HCT116 (cell line): ENCODE data around the gene GGA1. TPM values are rescaled to one million over a fixed set of nuclear protein-coding genes. Genes with fewer than 3 reads are reported as not detected.

Experiments
- ATAC-seq: fragments of 200-7000 bp; cut with Tn5 transposase; 2 replicates; pipeline ENCODE4 v1.9.1; 2020; ENCODE audit warnings: mild to moderate bottlenecking, moderate library complexity
- BruUV-seq: library from RNA; stranded (reverse); fragments of 400-500 nt; replicated peaks from 2 replicates; lab custom pipeline; 2021; lab: Mats Ljungman, UMichigan
- CTCF ChIA-PET: fragments of 300-600 bp; sonication (Branson Sonifier 250); formaldehyde crosslinking; loops from one replicate; lab custom pipeline; 2021; ENCODE audit warnings: antibody characterized with exemption; lab: Charles Lee
- POLR2A ChIA-PET: fragments of 300-600, 350-600 bp; sonication (Branson Sonifier 250); formaldehyde crosslinking; loops from one replicate; lab custom pipeline; 2021; ENCODE audit warnings: antibody characterized with exemption; lab: Charles Lee
- RAD21 ChIA-PET, 2 experiments: fragments of 300-600 bp; sonication (Branson Sonifier 250); formaldehyde crosslinking; loops; one replicate each; lab custom pipeline; 2023; ENCODE audit warnings: low total read pairs in 2 of 2; ENCODE audit not compliant: uncharacterized antibody in 2 of 2, unreplicated experiment in 2 of 2, low non-redundant PET in 1 of 2; lab: Charles Lee
- DNase-seq: peaks from one replicate; pipeline ENCODE4 v3.0.0-alpha.2; 2010; ENCODE audit warnings: low read depth, low spot score
- H2AFZ ChIP-seq: fragments of 200-600 bp; shearing (Covaris generic), sonication (generic); 2 replicates; pipeline ENCODE4 v1.6.1; 2017; ENCODE audit warnings: low read depth, mixed run types, mixed read lengths, antibody characterized with exemption, low read length; ENCODE audit not compliant: poor library complexity, severe bottlenecking
- H3K27ac ChIP-seq: 2 replicates; pipeline ENCODE4 v1.5.1; 2012; ENCODE audit warnings: low read depth, low read length
- H3K27me3 ChIP-seq: fragments of 200-600 bp; sonication (generic); 2 replicates; pipeline ENCODE4 v1.6.1; 2016; ENCODE audit warnings: mixed run types, low read length, mixed read lengths; ENCODE audit not compliant: insufficient read depth
- H3K36me3 ChIP-seq, 2 experiments: fragments of 200-500 bp in 1 of 2; fragments of 200-600 bp in 1 of 2; sonication (Bioruptor generic) in 1 of 2; sonication (generic) in 1 of 2; 2 replicates each; pipeline versions ENCODE4 v1.5.1 to v1.6.1; 2014 to 2016; ENCODE audit warnings: low read length in 2 of 2, inconsistent platforms in 1 of 2, mixed read lengths in 1 of 2, mixed run types in 1 of 2; ENCODE audit not compliant: insufficient read depth in 2 of 2, control insufficient read depth in 1 of 2
- H3K4me1 ChIP-seq, 2 experiments: fragments of 200-600 bp in 1 of 2; sonication (generic) in 1 of 2; 2 replicates each; pipeline versions ENCODE4 v1.5.1 to v1.6.1; 2012 to 2017; ENCODE audit warnings: low read length in 2 of 2, inconsistent platforms in 1 of 2, mild to moderate bottlenecking in 1 of 2, mixed read lengths in 1 of 2, mixed run types in 1 of 2, moderate library complexity in 1 of 2; ENCODE audit not compliant: insufficient read depth in 2 of 2, control insufficient read depth in 1 of 2
- H3K4me2 ChIP-seq: fragments of 200-600 bp; sonication (generic); 2 replicates; pipeline ENCODE4 v1.6.1; 2017; ENCODE audit warnings: mixed run types, low read length, mixed read lengths
- H3K4me3 ChIP-seq, 2 experiments: fragments of 200-600 bp in 1 of 2; sonication (generic) in 1 of 2; replicated peaks in 1 of 2; 2 replicates each; pipeline ENCODE4 v1.5.1; 2011 to 2016; ENCODE audit warnings: low read length in 2 of 2, control low read depth in 1 of 2, low read depth in 1 of 2, mild to moderate bottlenecking in 1 of 2, mixed read lengths in 1 of 2, mixed run types in 1 of 2
- H3K79me2 ChIP-seq: fragments of 200-600 bp; sonication (generic); 2 replicates; pipeline ENCODE4 v1.6.1; 2017; ENCODE audit warnings: mild to moderate bottlenecking, mixed run types, low read length, moderate library complexity, mixed read lengths; ENCODE audit not compliant: insufficient read depth
- H3K9ac ChIP-seq: fragments of 200-600 bp; sonication (generic); 2 replicates; pipeline ENCODE4 v1.6.1; 2016; ENCODE audit warnings: low read length, mixed read lengths
- H3K9me2 ChIP-seq: fragments of 200-600 bp; sonication (generic), shearing (Covaris generic); 2 replicates; pipeline ENCODE4 v1.6.1; 2017; ENCODE audit warnings: mixed run types, mild to moderate bottlenecking, moderate library complexity; ENCODE audit not compliant: insufficient read depth
- H3K9me3 ChIP-seq, 2 experiments: fragments of 200-500 bp in 1 of 2; fragments of 200-600 bp in 1 of 2; sonication (Bioruptor generic) in 1 of 2; sonication (generic) in 1 of 2; 2 replicates each; pipeline ENCODE4 v1.6.1; 2014 to 2017; ENCODE audit warnings: low read length in 2 of 2, mixed read lengths in 2 of 2, inconsistent platforms in 1 of 2, low read depth in 1 of 2, mild to moderate bottlenecking in 1 of 2, mixed run types in 1 of 2, moderate library complexity in 1 of 2; ENCODE audit not compliant: control insufficient read depth in 1 of 2, insufficient read depth in 1 of 2
- H4K20me1 ChIP-seq: fragments of 200-600 bp; sonication (generic), shearing (Covaris generic); 2 replicates; pipeline ENCODE4 v1.6.1; 2017; ENCODE audit warnings: mixed run types, mild to moderate bottlenecking, moderate library complexity; ENCODE audit not compliant: insufficient read depth
- POLR2AphosphoS5 ChIP-seq: IDR thresholded peaks from 2 replicates; pipeline ENCODE4 v1.6.1; 2011; ENCODE audit warnings: mild to moderate bottlenecking, low read depth, low read length, moderate library complexity
- YY1 ChIP-seq: IDR thresholded peaks from 2 replicates; pipeline ENCODE4 v1.6.1; 2011; ENCODE audit warnings: low read length, low read depth, moderate library complexity, mild to moderate bottlenecking; ENCODE audit not compliant: insufficient replicate concordance; ENCODE audit errors: extremely low read depth
- ZBTB33 ChIP-seq: IDR thresholded peaks from 2 replicates; pipeline ENCODE4 v1.6.1; 2011; ENCODE audit warnings: mild to moderate bottlenecking, low read length, moderate library complexity; ENCODE audit not compliant: insufficient replicate concordance; ENCODE audit errors: extremely low read depth
- ZFX ChIP-seq: fragments of 450-650 bp; IDR thresholded peaks from 2 replicates; pipeline ENCODE4 v1.6.1; 2017
- intact Hi-C: fragments of 100-400 bp; cut with micrococcal nuclease; formaldehyde crosslinking; loops from 2 replicates; pipeline ENCODE4 v1.10.0; 2022
- total RNA-seq: library from RNA; stranded (reverse); gene quantifications from one replicate; pipeline ENCODE4 v1.2.1, GENCODE V29; 2021; ENCODE audit not compliant: unreplicated experiment

GGA1 gene
- total RNA-seq, 1 experiment from 2014 or later: 89.8 TPM

- Histone ChIP-seq H3K4me2 (peak overlapping the region; percentile 98), H2AFZ (no peak overlapping the region), H3K9me3 (no peaks in the 10 kb centered on the region), H3K27ac (peak overlapping the region; percentile 97), H4K20me1 (no peaks in the 10 kb centered on the region), H3K9me2 (no peaks in the 10 kb centered on the region), H3K9ac (peak overlapping the region; percentile 67), H3K36me3 (peaks cover 5 to 11% of the 10 kb centered on the region in 2 experiments; a peak in 3 of 4 replicates), H3K4me1 (peaks cover 36 to 68% of the 10 kb centered on the region in 2 experiments), H3K4me3 (peak overlapping the region; percentile 71 to 86), H3K79me2 (peaks cover 13% of the 10 kb centered on the region; the same call in 1 of the 2 replicates), H3K27me3 (no peaks in the 10 kb centered on the region)
- peak; percentile 52; the same call in 1 of the 2 replicates for TF ChIP-seq POLR2AphosphoS5
- TF ChIP-seq YY1: no peak
- BruUV-seq: TSS peak; percentile 74
- ATAC-seq (peak; percentile 7), DNase-seq (no peak)
- ChIA-PET RAD21 (interaction anchor here in 1 of 2 experiments (0.6 to 1.5 kb wide), 2 partner anchors 18 to 33 kb away, joined by 3 read pairs; partner anchors contain the start of gene PDXP), CTCF (interaction anchor here (1.3 to 1.9 kb wide), 3 partner anchors 18 to 107 kb away, joined by 5 to 6 read pairs (median 5); partner anchors contain the start of gene PDXP), POLR2A (interaction anchor here (0.9 to 4.6 kb wide), 15 partner anchors 13 to 129 kb away, joined by 3 to 71 read pairs (median 5); partner anchors contain the start of genes GGA1 and PDXP)
- intact Hi-C loops: no loop called here
Measured at GRCh38 chr22:37675930-37676735, 67.5 kb downstream of the GGA1 start.

DNA sequence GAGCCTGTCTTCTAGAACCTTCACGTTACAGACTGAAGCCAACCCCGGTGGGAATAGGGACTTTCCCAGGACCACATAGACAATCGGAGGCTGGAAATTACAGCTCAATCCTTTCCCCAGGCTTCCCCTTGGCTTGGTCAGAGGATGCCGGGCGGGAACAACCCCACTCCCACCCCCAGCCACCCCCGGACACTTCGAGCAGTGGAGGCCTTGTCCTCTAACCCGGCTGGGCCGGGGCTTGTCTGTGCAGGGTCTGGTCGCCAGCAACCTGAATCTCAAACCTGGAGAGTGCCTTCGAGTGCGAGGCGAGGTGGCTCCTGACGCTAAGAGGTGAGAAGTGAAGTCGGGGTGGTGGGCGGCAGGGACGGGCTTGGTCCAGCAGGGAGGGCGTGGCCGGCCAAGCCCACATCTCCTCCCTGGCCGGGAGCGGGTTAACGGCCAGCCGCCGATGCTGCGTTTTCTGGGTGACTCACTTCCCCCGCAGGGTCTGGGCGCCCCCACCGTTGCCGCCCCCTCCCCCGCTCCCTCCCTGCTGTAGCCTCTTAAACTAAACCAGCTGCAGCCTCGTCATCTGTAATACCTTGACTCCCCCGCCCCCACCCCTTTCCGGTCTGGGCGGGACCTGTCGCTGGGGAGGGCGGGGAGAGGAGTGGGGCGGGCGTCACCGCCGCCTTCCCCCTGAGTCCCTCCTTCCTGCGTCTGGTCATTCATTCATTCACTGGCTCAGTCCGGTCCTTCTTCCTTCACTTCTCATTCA, 68.3 kb downstream of the GGA1 start:
- POLR2A ChIA-PET: interaction anchor here (0.6 to 4.6 kb wide), 10 partner anchors 9 to 115 kb away, joined by 3 to 71 read pairs (median 3); partner anchors contain the start of genes GGA1, NOL12 and PDXP
- H3K27me3 ChIP-seq: no peaks in the 10 kb centered on the region
- peak; percentile 81 for TF ChIP-seq POLR2AphosphoS5
- TF ChIP-seq ZFX: peak; percentile 13; the same call in 1 of the 2 replicates
- no peak for TF ChIP-seq ZBTB33
- no peak overlapping the region for H2AFZ ChIP-seq
- peaks cover 13% of the 10 kb centered on the region; the same call in 1 of the 2 replicates for H3K79me2 ChIP-seq
- peak overlapping the region; percentile 67 for H3K9ac ChIP-seq
- RAD21 ChIA-PET: interaction anchor here in 1 of 2 experiments (1.0 kb wide), 1 partner anchor 177 kb away, joined by 3 read pairs; no protein-coding TSS in a partner anchor
- H3K27ac ChIP-seq: peak overlapping the region; percentile 97
- H3K4me3 ChIP-seq: peak overlapping the region; percentile 71 to 86
- H4K20me1 ChIP-seq: no peaks in the 10 kb centered on the region
- no peaks in the 10 kb centered on the region for H3K9me2 ChIP-seq
- intact Hi-C loops: no loop called here
- DNase-seq: peak; percentile 69
- H3K36me3 ChIP-seq: peaks cover 5 to 11% of the 10 kb centered on the region in 2 experiments; a peak in 3 of 4 replicates
- BruUV-seq: TSS peak; percentile 91
- H3K4me2 ChIP-seq: peak overlapping the region; percentile 98
- H3K9me3 ChIP-seq: no peaks in the 10 kb centered on the region
- peak; percentile 49 for ATAC-seq
- peaks cover 40 to 75% of the 10 kb centered on the region in 2 experiments for H3K4me1 ChIP-seq
- CTCF ChIA-PET: interaction anchor here (0.7 to 1.0 kb wide), 3 partner anchors 13 to 34 kb away, joined by 3 to 5 read pairs (median 4); no protein-coding TSS in a partner anchor
